Measurements from ENCODE around the gene OGFOD2.

Gene OGFOD2

GRCh38 chr12:122982963-122983788 lies 8.1 kb downstream of the OGFOD2 start:
- no peaks in the 10 kb centered on the region for H3K27me3 ChIP-seq (ENCODE audit: insufficient read depth, poor library complexity, severe bottlenecking)
- peaks cover 18% of the 10 kb centered on the region for H3K36me3 ChIP-seq (ENCODE audit: low read depth)
- TF ChIP-seq CTCF (IDR thresholded peaks at IDR 0.05; ENCODE audit: poor library complexity, severe bottlenecking): no peak
- H3K4me1 ChIP-seq (ENCODE audit: insufficient read depth, poor library complexity, severe bottlenecking): peaks cover 6% of the 10 kb centered on the region
- peak overlapping the region; percentile 18 for H3K27ac ChIP-seq (ENCODE audit: poor library complexity, severe bottlenecking)
- DNase-seq (ENCODE audit: low spot score): peak; percentile 55
- no peaks in the 10 kb centered on the region for H3K9me3 ChIP-seq (ENCODE audit: severe bottlenecking)
- ATAC-seq (ENCODE audit: low read depth): no peak
- H3K4me3 ChIP-seq (ENCODE audit: severe bottlenecking): no peak overlapping the region

- H3K27me3 ChIP-seq (ENCODE audit: insufficient read depth, poor library complexity, severe bottlenecking): no peaks in the 10 kb centered on the region
- no peak overlapping the region for H3K4me3 ChIP-seq (ENCODE audit: severe bottlenecking)
- peaks cover 18% of the 10 kb centered on the region for H3K36me3 ChIP-seq (ENCODE audit: low read depth)
- no peaks in the 10 kb centered on the region for H3K9me3 ChIP-seq (ENCODE audit: severe bottlenecking)
- no peak for TF ChIP-seq CTCF (IDR thresholded peaks at IDR 0.05; ENCODE audit: poor library complexity, severe bottlenecking)
- ATAC-seq (ENCODE audit: low read depth) (no peak), DNase-seq (ENCODE audit: low spot score) (no peak)
- H3K27ac ChIP-seq (ENCODE audit: poor library complexity, severe bottlenecking): peak overlapping the region; percentile 18
- peaks cover 6% of the 10 kb centered on the region for H3K4me1 ChIP-seq (ENCODE audit: insufficient read depth, poor library complexity, severe bottlenecking)
Measured at GRCh38 chr12:122983789-122984515, 8.9 kb downstream of the OGFOD2 start.

GRCh38 chr12:122984612-122985337 lies 9.7 kb downstream of the OGFOD2 start:
- Histone ChIP-seq H3K4me1 (ENCODE audit: insufficient read depth, poor library complexity, severe bottlenecking) (peaks cover 6% of the 10 kb centered on the region), H3K27me3 (ENCODE audit: insufficient read depth, poor library complexity, severe bottlenecking) (no peaks in the 10 kb centered on the region), H3K27ac (ENCODE audit: poor library complexity, severe bottlenecking) (peak overlapping the region; percentile 18), H3K36me3 (ENCODE audit: low read depth) (peaks cover 18% of the 10 kb centered on the region), H3K9me3 (ENCODE audit: severe bottlenecking) (no peaks in the 10 kb centered on the region), H3K4me3 (ENCODE audit: severe bottlenecking) (no peak overlapping the region)
- TF ChIP-seq CTCF (IDR thresholded peaks at IDR 0.05; ENCODE audit: poor library complexity, severe bottlenecking): no peak
- ATAC-seq (ENCODE audit: low read depth): no peak
- no peak for DNase-seq (ENCODE audit: low spot score)

GRCh38 chr12:122985338-122986257 lies 10.6 kb downstream of the OGFOD2 start:
- Histone ChIP-seq H3K27me3 (ENCODE audit: insufficient read depth, poor library complexity, severe bottlenecking) (no peaks in the 10 kb centered on the region), H3K27ac (ENCODE audit: poor library complexity, severe bottlenecking) (no peak overlapping the region), H3K4me1 (ENCODE audit: insufficient read depth, poor library complexity, severe bottlenecking) (peaks cover 6% of the 10 kb centered on the region), H3K9me3 (ENCODE audit: severe bottlenecking) (no peaks in the 10 kb centered on the region), H3K4me3 (ENCODE audit: severe bottlenecking) (no peak overlapping the region), H3K36me3 (ENCODE audit: low read depth) (peaks cover 18% of the 10 kb centered on the region)
- DNase-seq (ENCODE audit: low spot score) (no peak), ATAC-seq (ENCODE audit: low read depth) (no peak)
- TF ChIP-seq CTCF (IDR thresholded peaks at IDR 0.05; ENCODE audit: poor library complexity, severe bottlenecking): no peak
